Skeletal muscle tissue (tissue), 4 donors: ENCODE data around the gene USP17L20. TPM values are rescaled to one million over a fixed set of nuclear protein-coding genes. Genes with fewer than 3 reads are reported as not detected.
"Not testable (repeated sequence)": the region's sequence is repeated elsewhere in the genome, so short reads cannot be mapped to it uniquely, and the experiment has no call there.

ENCODE experiments used
- H3K27ac ChIP-seq: one replicate; pipeline ENCODE4 v1.7.0; 2013; ENCODE audit warnings: mild to moderate bottlenecking, low read depth, low read length, inconsistent platforms
- H3K27me3 ChIP-seq, 3 donors: one replicate each; pipeline ENCODE4 v1.7.0; 2013; ENCODE audit warnings: low read length in 3 of 3; ENCODE audit not compliant: control insufficient read depth in 3 of 3, insufficient read depth in 3 of 3
- H3K36me3 ChIP-seq, 3 donors: one replicate each; pipeline ENCODE4 v1.7.0; 2013; ENCODE audit warnings: low read length in 3 of 3; ENCODE audit not compliant: control insufficient read depth in 3 of 3, insufficient read depth in 3 of 3
- H3K4me1 ChIP-seq, 3 donors: one replicate each; pipeline ENCODE4 v1.7.0; 2013; ENCODE audit warnings: low read length in 3 of 3, mild to moderate bottlenecking in 3 of 3; ENCODE audit not compliant: control insufficient read depth in 3 of 3, insufficient read depth in 3 of 3
- H3K4me3 ChIP-seq, 3 donors: one replicate each; pipeline ENCODE4 v1.7.0; 2013; ENCODE audit warnings: low read length in 3 of 3
- H3K9ac ChIP-seq, 3 donors: one replicate each; pipeline ENCODE4 v1.7.0; 2013; ENCODE audit warnings: low read length in 3 of 3, mild to moderate bottlenecking in 3 of 3, moderate library complexity in 2 of 3, low read depth in 1 of 3
- H3K9me3 ChIP-seq, 3 donors: one replicate each; pipeline ENCODE4 v1.7.0; 2013; ENCODE audit warnings: low read length in 3 of 3; ENCODE audit not compliant: control insufficient read depth in 3 of 3
- total RNA-seq: library from RNA; depleted of rRNA; stranded (reverse); fragments of >200 nt; gene quantifications from one replicate; pipeline ENCODE4 v1.2.3, GENCODE V29; 2014
- donor health status: Osteomylitis.

The USP17L20 gene
- total RNA-seq, 1 donor from 2014 or later: not detected

DNA sequence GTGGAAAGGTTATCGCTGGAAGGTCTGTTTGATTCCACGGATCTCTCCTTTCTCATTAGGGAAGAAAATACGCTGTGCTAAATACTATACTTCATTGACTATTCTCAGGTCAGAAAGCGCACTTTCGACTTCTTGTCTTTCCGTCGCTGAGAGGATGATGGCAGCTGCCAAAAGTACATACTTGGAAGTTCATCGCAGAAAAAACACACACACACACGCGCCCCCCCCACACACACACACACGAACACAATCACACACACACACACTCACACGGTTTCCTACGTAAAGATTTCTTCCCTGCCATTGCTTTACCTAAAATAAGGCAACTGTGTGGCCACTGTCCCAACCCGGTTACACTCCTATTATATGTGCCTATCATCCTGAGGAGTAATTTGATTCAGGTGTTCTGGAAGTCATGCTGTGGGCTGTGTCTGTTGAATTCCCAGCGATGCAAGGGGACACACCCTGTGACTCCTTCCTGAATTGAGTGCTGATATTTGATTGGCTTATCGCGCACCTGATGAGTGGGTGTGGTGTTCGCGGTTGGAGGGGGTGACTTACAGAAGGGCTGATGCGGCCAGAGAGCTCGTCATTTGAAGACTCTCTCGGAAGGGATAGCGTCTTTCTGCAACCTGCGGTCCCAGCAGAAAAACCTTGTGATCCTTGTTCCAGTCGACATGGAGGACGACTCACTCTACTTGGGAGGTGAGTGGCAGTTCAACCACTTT lies 9.8 kb upstream of the USP17L20 start, which contains the start of gene USP17L18:
TSS of gene USP17L18 (plus strand) at position 678 of the 728 bp plus-strand sequence. CDS start at position 678, 0 bp downstream.
- not testable (repeated sequence) for H3K9ac ChIP-seq, H3K27me3 ChIP-seq, H3K27ac ChIP-seq, H3K4me3 ChIP-seq, H3K4me1 ChIP-seq, H3K9me3 ChIP-seq, H3K36me3 ChIP-seq

DNA sequence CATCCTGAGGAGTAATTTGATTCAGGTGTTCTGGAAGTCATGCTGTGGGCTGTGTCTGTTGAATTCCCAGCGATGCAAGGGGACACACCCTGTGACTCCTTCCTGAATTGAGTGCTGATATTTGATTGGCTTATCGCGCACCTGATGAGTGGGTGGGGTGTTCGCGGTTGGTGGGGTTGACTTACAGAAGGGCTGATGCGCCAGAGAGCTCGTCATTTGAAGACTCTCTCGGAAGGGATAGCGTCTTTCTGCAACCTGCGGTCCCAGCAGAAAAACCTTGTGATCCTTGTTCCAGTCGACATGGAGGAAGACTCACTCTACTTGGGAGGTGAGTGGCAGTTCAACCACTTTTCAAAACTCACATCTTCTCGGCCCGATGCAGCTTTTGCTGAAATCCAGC lies 4.8 kb upstream of the USP17L20 start, which contains the start of gene USP17L19:
TSS of gene USP17L19 (plus strand) at position 301 of the 400 bp plus-strand sequence. CDS start at position 301, 0 bp downstream.
- not testable (repeated sequence) for H3K36me3 ChIP-seq, H3K4me1 ChIP-seq, H3K27me3 ChIP-seq, H3K4me3 ChIP-seq, H3K27ac ChIP-seq, H3K9ac ChIP-seq, H3K9me3 ChIP-seq

DNA sequence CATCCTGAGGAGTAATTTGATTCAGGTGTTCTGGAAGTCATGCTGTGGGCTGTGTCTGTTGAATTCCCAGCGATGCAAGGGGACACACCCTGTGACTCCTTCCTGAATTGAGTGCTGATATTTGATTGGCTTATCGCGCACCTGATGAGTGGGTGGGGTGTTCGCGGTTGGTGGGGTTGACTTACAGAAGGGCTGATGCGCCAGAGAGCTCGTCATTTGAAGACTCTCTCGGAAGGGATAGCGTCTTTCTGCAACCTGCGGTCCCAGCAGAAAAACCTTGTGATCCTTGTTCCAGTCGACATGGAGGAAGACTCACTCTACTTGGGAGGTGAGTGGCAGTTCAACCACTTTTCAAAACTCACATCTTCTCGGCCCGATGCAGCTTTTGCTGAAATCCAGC lies 4.6 kb downstream of the USP17L20 start, which contains the start of gene USP17L21:
TSS of gene USP17L21 (plus strand) at position 301 of the 400 bp plus-strand sequence. CDS start at position 301, 0 bp downstream.
- not testable (repeated sequence) for H3K36me3 ChIP-seq, H3K9ac ChIP-seq, H3K4me1 ChIP-seq, H3K27me3 ChIP-seq, H3K9me3 ChIP-seq, H3K4me3 ChIP-seq, H3K27ac ChIP-seq

DNA sequence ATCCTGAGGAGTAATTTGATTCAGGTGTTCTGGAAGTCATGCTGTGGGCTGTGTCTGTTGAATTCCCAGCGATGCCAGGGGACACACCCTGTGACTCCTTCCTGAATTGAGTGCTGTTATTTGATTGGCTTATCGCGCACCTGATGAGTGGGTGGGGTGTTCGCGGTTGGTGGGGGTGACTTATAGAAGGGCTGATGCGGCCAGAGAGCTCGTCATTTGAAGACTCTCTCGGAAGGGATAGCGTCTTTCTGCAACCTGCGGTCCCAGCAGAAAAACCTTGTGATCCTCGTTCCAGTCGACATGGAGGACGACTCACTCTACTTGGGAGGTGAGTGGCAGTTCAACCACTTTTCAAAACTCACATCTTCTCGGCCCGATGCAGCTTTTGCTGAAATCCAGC lies 9.4 kb downstream of the USP17L20 start, which contains the start of gene USP17L22:
TSS of gene USP17L22 (plus strand) at position 301 of the 400 bp plus-strand sequence. CDS start at position 301, 0 bp downstream.
- not testable (repeated sequence) for H3K27ac ChIP-seq, H3K4me1 ChIP-seq, H3K4me3 ChIP-seq, H3K27me3 ChIP-seq, H3K36me3 ChIP-seq, H3K9ac ChIP-seq, H3K9me3 ChIP-seq

DNA sequence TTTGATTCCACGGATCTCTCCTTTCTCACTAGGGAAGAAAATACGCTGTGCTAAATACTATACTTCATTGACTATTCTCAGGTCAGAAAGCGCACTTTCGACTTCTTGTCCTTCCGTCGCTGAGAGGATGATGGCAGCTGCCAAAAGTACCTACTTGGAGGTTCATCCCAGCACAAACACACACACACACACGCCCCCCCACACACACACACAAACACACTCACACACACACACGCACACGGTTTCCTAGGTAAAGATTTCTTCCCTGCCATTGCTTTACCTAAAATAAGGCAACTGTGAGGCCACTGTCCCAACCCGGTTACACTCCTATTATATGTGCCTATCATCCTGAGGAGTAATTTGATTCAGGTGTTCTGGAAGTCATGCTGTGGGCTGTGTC lies 13.8 kb downstream of the USP17L20 start:
- H3K27ac ChIP-seq, H3K4me3 ChIP-seq, H3K4me1 ChIP-seq, H3K9me3 ChIP-seq, H3K9ac ChIP-seq, H3K36me3 ChIP-seq, H3K27me3 ChIP-seq: not testable (repeated sequence)

Other genes starting within 250 kb of the USP17L20 start
- not detected for gene FAM90A26, start 87.7 kb upstream of the USP17L20 start, total RNA-seq
- not detected for gene USP17L10, start 47.5 kb upstream of the USP17L20 start, total RNA-seq
- gene USP17L11, start 42.7 kb upstream of the USP17L20 start, total RNA-seq: not detected
- gene USP17L12, start 38.0 kb upstream of the USP17L20 start, total RNA-seq: not detected
- not detected for gene USP17L13, start 33.2 kb upstream of the USP17L20 start, total RNA-seq
- not detected for gene USP17L15, start 23.7 kb upstream of the USP17L20 start, total RNA-seq
- gene USP17L17, start 14.2 kb upstream of the USP17L20 start, total RNA-seq: not detected
- not detected for gene USP17L18, start 9.5 kb upstream of the USP17L20 start, total RNA-seq
- gene USP17L19, start 4.7 kb upstream of the USP17L20 start, total RNA-seq: not detected
- not detected for gene USP17L21, start 4.7 kb downstream of the USP17L20 start, total RNA-seq
- gene USP17L22, start 9.5 kb downstream of the USP17L20 start, total RNA-seq: not detected
- gene USP17L24, start 67.0 kb downstream of the USP17L20 start, total RNA-seq: not detected
- not detected for gene USP17L25, start 71.8 kb downstream of the USP17L20 start, total RNA-seq
- not detected for gene USP17L26, start 76.5 kb downstream of the USP17L20 start, total RNA-seq
- not detected for gene USP17L5, start 81.3 kb downstream of the USP17L20 start, total RNA-seq
- not detected for gene USP17L27, start 86.0 kb downstream of the USP17L20 start, total RNA-seq
- not detected for gene USP17L28, start 90.8 kb downstream of the USP17L20 start, total RNA-seq
- not detected for gene USP17L29, start 95.5 kb downstream of the USP17L20 start, total RNA-seq
- not detected for gene USP17L30, start 105.0 kb downstream of the USP17L20 start, total RNA-seq
- gene DEFB131A, start 186.3 kb downstream of the USP17L20 start, total RNA-seq: not detected